ENCODE data around the gene RSRP1. TPM values are rescaled to one million over a fixed set of nuclear protein-coding genes. Genes with fewer than 3 reads are reported as not detected.

RSRP1 gene
- total and polyA plus RNA-seq, 2 of the 8 experiments (the other 6 are each of a cell fraction or from before 2014, with no cell fraction given): 32.9 to 59.4 TPM

DNA sequence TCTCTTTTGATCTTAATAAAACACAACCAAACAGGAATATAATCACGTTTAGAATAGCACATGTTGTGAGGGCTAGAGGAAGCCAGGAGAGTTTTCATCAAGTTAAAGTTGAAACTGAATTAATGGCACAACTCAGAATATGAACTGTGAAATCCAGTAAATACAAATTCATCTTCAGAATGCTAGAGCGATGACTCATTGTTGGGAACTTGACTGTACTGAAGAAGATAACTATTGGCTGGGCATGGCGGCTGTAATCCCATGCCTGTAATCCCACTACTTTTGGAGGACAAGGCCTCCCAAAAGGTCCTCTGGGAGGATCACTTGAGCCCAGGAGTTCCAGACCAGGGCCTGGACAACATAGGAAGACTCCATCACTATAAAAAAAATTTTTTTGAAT is 23.8 kb downstream of the RSRP1 start (continued):
- TF ChIP-seq, protein P1, sequence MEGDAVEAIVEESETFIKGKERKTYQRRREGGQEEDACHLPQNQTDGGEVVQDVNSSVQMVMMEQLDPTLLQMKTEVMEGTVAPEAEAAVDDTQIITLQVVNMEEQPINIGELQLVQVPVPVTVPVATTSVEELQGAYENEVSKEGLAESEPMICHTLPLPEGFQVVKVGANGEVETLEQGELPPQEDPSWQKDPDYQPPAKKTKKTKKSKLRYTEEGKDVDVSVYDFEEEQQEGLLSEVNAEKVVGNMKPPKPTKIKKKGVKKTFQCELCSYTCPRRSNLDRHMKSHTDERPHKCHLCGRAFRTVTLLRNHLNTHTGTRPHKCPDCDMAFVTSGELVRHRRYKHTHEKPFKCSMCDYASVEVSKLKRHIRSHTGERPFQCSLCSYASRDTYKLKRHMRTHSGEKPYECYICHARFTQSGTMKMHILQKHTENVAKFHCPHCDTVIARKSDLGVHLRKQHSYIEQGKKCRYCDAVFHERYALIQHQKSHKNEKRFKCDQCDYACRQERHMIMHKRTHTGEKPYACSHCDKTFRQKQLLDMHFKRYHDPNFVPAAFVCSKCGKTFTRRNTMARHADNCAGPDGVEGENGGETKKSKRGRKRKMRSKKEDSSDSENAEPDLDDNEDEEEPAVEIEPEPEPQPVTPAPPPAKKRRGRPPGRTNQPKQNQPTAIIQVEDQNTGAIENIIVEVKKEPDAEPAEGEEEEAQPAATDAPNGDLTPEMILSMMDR (IDR thresholded peaks at IDR 0.05; ENCODE audit: control extremely low read depth in 1 of 3, insufficient read depth in 1 of 3, low read depth in 1 of 3, low read length in 3 of 3): no peak
- TF ChIP-seq SIRT6 (IDR thresholded peaks at IDR 0.05; ENCODE audit: low read length) (no peak), SIN3A (conservative IDR thresholded peaks at IDR 0.05 in 1 of 2, IDR thresholded peaks at IDR 0.05 in 1 of 2; ENCODE audit: low read depth in 1 of 2, low read length in 2 of 2) (no peak)
